Measurements from ENCODE around the gene CD300LF.

GRCh38 chr17:74740173-74740572 lies 27.4 kb upstream of the CD300LF start:
- no peak for TF ChIP-seq POLR2AphosphoS5 (IDR thresholded peaks at IDR 0.05; ENCODE audit: low read depth)
- TF ChIP-seq, protein P1, sequence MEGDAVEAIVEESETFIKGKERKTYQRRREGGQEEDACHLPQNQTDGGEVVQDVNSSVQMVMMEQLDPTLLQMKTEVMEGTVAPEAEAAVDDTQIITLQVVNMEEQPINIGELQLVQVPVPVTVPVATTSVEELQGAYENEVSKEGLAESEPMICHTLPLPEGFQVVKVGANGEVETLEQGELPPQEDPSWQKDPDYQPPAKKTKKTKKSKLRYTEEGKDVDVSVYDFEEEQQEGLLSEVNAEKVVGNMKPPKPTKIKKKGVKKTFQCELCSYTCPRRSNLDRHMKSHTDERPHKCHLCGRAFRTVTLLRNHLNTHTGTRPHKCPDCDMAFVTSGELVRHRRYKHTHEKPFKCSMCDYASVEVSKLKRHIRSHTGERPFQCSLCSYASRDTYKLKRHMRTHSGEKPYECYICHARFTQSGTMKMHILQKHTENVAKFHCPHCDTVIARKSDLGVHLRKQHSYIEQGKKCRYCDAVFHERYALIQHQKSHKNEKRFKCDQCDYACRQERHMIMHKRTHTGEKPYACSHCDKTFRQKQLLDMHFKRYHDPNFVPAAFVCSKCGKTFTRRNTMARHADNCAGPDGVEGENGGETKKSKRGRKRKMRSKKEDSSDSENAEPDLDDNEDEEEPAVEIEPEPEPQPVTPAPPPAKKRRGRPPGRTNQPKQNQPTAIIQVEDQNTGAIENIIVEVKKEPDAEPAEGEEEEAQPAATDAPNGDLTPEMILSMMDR (conservative IDR thresholded peaks at IDR 0.05; ENCODE audit: low read depth in 2 of 2), result no peak
- no peak for TF ChIP-seq ZNF462 (CRISPR knock-in tag; IDR thresholded peaks at IDR 0.05)
- no peak for TF ChIP-seq EZH2 (IDR thresholded peaks at IDR 0.05; ENCODE audit: low read depth, unreplicated experiment)
- TF ChIP-seq, protein P2, sequence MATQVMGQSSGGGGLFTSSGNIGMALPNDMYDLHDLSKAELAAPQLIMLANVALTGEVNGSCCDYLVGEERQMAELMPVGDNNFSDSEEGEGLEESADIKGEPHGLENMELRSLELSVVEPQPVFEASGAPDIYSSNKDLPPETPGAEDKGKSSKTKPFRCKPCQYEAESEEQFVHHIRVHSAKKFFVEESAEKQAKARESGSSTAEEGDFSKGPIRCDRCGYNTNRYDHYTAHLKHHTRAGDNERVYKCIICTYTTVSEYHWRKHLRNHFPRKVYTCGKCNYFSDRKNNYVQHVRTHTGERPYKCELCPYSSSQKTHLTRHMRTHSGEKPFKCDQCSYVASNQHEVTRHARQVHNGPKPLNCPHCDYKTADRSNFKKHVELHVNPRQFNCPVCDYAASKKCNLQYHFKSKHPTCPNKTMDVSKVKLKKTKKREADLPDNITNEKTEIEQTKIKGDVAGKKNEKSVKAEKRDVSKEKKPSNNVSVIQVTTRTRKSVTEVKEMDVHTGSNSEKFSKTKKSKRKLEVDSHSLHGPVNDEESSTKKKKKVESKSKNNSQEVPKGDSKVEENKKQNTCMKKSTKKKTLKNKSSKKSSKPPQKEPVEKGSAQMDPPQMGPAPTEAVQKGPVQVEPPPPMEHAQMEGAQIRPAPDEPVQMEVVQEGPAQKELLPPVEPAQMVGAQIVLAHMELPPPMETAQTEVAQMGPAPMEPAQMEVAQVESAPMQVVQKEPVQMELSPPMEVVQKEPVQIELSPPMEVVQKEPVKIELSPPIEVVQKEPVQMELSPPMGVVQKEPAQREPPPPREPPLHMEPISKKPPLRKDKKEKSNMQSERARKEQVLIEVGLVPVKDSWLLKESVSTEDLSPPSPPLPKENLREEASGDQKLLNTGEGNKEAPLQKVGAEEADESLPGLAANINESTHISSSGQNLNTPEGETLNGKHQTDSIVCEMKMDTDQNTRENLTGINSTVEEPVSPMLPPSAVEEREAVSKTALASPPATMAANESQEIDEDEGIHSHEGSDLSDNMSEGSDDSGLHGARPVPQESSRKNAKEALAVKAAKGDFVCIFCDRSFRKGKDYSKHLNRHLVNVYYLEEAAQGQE (IDR thresholded peaks at IDR 0.05; ENCODE audit: unreplicated experiment), result no peak
- no peak for TF ChIP-seq JUNB (IDR thresholded peaks at IDR 0.05; ENCODE audit: unreplicated experiment)
- no peak for TF ChIP-seq ZNF114 (CRISPR knock-in tag; IDR thresholded peaks at IDR 0.05)
- no peak for TF ChIP-seq EZH2phosphoT487 (IDR thresholded peaks at IDR 0.05; ENCODE audit: unreplicated experiment)
- TF ChIP-seq STAT1 (IDR thresholded peaks at IDR 0.05; ENCODE audit: unreplicated experiment), result no peak
- TF ChIP-seq ZNF331 (CRISPR knock-in tag; IDR thresholded peaks at IDR 0.05; ENCODE audit: low read depth), result no peak
- TF ChIP-seq CREB1 (CRISPR knock-in tag; IDR thresholded peaks at IDR 0.05; ENCODE audit: low read depth), result no peak
- no peak for TF ChIP-seq ETS1 (IDR thresholded peaks at IDR 0.05)

Data from GM23338 (cell line).